ENCODE data around the gene CDKAL1.

DNA sequence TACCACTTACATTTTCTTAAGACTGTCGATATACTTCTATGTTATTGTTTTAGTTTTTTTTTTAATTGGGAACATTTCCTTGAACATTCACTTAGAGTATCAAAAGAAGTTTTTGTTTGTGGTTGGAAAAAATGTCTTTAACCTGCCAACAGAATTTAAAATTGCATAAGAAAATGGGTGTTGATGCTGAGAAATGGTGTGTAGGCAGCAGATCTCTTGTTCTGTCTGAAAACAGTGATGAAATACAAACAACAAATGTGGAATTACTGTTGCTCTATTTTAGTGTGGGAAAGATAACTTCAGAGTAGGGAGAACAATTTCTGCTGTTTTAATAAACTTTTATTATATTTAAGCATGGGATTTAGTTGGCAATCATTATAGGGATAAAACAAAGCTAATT lies 293.5 kb downstream of the CDKAL1 start:
- TF ChIP-seq ZC3H10 (CRISPR knock-in tag; IDR thresholded peaks at IDR 0.05) (no peak), GLIS3 (CRISPR knock-in tag; IDR thresholded peaks at IDR 0.05) (no peak), ZFP30 (CRISPR knock-in tag; IDR thresholded peaks at IDR 0.05) (no peak), OSR1 (CRISPR knock-in tag; IDR thresholded peaks at IDR 0.05) (no peak), TSHZ2 (CRISPR knock-in tag; IDR thresholded peaks at IDR 0.05) (no peak), RARB (CRISPR knock-in tag; IDR thresholded peaks at IDR 0.05) (no peak), ZFP3 (CRISPR knock-in tag; IDR thresholded peaks at IDR 0.05) (no peak), CSRNP3 (CRISPR knock-in tag; IDR thresholded peaks at IDR 0.05) (no peak), ZNF8 (CRISPR knock-in tag; IDR thresholded peaks at IDR 0.05) (no peak), SNAI2 (CRISPR knock-in tag; IDR thresholded peaks at IDR 0.05) (no peak), ARNTL (CRISPR knock-in tag; IDR thresholded peaks at IDR 0.05; ENCODE audit: borderline replicate concordance, low read depth) (no peak)
- TF ChIP-seq, protein P1, sequence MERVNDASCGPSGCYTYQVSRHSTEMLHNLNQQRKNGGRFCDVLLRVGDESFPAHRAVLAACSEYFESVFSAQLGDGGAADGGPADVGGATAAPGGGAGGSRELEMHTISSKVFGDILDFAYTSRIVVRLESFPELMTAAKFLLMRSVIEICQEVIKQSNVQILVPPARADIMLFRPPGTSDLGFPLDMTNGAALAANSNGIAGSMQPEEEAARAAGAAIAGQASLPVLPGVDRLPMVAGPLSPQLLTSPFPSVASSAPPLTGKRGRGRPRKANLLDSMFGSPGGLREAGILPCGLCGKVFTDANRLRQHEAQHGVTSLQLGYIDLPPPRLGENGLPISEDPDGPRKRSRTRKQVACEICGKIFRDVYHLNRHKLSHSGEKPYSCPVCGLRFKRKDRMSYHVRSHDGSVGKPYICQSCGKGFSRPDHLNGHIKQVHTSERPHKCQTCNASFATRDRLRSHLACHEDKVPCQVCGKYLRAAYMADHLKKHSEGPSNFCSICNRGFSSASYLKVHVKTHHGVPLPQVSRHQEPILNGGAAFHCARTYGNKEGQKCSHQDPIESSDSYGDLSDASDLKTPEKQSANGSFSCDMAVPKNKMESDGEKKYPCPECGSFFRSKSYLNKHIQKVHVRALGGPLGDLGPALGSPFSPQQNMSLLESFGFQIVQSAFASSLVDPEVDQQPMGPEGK (CRISPR knock-in tag; IDR thresholded peaks at IDR 0.05; ENCODE audit: borderline replicate concordance), result no peak
- TF ChIP-seq, protein P2, sequence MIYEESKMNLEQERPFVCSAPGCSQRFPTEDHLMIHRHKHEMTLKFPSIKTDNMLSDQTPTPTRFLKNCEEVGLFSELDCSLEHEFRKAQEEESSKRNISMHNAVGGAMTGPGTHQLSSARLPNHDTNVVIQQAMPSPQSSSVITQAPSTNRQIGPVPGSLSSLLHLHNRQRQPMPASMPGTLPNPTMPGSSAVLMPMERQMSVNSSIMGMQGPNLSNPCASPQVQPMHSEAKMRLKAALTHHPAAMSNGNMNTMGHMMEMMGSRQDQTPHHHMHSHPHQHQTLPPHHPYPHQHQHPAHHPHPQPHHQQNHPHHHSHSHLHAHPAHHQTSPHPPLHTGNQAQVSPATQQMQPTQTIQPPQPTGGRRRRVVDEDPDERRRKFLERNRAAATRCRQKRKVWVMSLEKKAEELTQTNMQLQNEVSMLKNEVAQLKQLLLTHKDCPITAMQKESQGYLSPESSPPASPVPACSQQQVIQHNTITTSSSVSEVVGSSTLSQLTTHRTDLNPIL (CRISPR knock-in tag; IDR thresholded peaks at IDR 0.05; ENCODE audit: low read depth), result no peak

Data from SK-N-SH treated with all-trans-retinoic acid at 6 μM for 48 hours (cell line).